ENCODE results near the gene ENTPD8.
A peak's percentile ranks its signal among the peaks of the same experiment; 100 is the strongest.

The ENTPD8 gene

DNA sequence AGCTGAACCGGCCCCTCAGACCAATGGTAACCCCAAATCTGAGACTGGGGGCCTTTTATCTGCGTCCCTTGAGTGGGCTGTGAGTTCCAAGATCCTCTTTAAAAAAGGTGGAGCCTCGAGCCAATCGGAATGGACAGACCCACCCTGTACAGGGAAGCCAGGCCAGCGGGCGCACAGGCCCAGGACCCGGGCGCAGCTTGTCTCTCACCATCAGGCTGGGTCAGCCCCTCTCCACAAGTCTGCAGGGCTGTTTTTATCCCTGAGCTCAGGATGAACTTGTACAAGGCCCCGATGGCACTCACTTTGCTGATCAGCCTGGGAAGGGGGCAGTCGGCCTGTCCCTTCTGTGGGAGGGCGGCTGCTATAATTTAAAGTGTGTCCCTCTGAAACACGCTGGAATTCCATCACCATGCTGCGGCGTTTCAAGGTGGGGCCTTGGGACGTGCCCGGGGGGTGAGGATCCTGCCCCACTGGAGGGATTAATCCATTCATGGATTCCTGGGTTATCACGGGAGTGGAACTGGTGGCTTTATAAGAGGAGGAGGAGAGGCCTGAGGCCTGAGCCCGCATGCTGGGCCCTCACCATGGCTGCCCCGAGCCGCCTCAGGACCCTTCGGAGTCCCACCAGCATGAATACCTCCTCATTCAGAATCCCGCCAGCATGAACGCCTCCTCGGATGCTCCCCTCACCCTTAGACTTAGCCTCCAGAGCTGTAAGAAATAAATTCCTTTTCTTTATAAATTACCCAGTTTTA is 32.3 kb downstream of the ENTPD8 start:
- DNase-seq: no peak

DNA sequence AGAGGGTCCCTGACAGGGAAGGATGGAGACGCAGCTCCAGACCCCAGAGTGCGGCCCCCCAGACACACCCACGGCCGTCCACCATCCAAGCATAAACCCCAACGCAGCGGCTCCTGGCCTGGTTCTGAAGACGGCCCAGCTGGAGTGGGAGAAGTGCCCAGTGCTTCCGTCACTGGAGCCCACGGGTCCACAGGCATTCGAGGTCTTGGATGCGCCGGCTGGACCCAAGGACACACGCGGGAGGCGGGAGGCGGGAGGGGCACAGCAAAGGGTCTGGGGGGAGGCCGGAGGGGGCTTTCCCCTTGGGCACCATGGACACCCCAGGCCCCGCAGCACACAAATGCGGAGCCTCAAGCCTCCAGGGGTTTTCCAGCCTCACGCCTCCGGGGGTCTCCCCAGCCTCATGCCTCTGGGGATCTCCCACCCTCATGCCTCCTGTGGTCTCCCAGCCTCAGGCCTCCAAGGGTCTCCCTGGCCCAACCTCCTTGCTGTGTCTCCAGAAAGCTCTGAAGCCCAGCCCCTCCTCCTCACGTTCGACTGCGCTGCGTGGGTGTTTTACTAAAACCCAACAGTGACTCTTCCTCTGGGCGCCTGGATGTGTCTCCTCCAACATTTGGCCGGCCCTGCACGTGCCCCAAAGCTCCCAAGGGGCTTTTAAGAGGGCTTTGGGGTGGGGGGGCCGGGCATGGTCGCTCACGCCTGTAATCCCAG is 33.4 kb downstream of the ENTPD8 start:
- no peak for DNase-seq

DNA sequence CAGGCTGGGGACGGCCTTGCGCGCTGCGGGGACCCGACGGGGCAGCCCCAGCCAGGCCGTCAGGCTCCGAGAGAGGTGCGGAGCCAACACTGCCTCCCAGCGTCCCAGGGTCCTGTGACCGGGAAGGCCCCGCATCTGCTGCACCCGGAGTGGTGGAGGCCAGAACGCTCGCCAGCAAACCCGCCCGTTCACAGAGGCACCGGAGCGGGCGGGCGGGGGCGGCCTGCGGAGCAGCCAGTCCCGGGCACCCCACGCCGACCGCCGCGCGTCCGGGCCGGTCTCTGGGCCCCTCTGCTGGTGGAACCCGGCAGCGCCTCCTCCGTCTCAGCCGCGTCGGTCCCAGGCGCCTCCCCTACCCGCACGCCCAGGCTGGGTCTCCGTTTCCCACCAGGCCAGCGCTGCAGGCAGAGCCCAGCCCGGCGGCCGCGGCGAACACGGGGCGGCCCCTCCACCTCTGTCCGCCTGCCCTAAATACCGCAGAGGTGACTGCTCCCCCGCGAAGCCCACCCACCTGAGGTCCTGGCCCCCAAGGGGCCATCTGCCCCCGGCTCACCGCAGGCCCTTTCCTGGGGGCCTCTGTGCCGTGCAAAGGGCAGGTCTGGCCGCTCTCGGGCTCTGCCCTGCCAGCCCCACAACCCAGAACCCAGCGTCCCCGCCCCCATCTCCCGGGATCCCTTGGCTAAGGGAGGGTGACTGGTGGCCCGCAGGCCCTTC is 34.1 kb downstream of the ENTPD8 start:
- peak; percentile 50 for DNase-seq

DNA sequence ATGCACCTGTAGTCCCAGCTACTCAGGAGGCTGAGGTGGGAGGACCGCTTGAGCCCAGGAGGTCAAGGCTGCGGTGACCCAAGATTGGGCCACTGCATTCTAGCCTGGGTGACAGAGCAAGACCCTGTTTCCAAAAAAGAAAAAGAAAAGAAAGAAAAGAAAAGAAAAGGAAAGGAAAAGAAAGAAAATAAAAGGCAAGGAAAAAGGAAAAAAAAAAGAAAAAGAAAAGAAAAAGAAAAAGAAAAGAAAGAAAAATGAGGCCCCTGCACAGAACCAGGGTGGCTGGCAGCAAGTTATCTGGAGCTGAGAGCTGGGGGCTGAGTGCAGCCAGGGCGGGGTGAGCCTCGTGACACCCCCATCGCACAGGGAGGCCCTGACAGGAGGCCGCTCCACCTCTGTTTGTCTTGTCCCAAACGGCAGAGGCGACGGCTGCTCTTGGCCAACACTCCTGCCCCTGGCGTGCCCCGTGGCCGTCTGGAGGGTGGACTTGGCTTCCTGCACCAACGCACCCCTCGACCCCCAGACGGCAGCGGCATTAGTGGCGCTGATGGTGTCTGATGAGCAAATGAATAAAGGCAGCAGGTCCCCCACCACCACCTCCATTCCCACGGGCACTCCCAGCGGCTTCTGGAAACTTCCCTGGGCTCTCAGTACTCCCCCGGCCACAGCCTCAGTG is 34.9 kb downstream of the ENTPD8 start:
- no peak for DNase-seq

DNA sequence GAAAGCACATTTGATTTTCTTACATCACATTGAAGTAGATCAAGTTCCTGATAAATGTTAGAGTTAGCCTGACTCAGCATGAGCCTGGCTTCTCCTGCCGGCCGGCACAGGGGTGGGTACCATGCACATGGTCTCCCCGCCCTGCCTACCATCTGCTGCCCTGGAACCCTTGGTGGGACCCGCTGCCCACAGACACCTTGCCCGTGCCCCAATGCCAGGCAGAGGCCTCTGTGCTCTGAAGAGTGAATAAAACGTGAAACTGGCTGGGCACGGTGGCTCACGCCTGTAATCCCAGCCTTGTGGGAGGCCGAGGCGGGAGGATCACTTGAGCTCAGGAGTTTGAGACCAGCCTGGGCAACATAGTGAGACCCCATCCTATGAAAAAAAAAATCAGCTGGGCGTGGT is 35.5 kb downstream of the ENTPD8 start:
- no peak for DNase-seq

DNA sequence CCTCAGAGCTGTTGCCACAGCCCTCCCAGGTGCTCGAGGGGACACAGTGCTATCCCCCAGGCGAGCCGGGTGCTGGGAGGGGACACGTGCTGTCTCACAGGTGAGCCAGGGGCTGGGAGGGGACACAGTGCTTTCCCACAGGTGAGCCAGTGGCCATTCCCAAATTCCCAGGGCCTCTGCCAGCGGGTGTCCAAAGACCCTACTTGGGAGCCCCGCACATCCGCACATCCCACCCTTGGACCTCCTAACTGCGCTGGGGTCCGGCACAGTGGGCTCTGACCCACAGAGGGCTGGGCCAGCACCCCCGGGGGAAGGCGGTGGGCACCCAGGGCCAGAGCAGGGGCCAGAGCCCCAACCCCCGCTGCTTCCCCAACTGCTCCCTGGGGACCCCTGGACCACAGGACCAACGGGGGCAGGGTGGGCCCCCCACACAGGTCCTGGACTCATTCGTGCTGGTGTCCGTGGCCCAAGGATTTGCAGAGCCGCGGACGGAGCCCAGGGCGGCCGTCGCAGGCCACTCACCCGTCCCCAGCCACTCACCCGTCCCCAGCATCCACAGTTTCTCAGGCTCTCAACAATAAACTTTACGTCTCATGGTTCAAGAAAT is 36.1 kb downstream of the ENTPD8 start:
- DNase-seq: no peak

DNA sequence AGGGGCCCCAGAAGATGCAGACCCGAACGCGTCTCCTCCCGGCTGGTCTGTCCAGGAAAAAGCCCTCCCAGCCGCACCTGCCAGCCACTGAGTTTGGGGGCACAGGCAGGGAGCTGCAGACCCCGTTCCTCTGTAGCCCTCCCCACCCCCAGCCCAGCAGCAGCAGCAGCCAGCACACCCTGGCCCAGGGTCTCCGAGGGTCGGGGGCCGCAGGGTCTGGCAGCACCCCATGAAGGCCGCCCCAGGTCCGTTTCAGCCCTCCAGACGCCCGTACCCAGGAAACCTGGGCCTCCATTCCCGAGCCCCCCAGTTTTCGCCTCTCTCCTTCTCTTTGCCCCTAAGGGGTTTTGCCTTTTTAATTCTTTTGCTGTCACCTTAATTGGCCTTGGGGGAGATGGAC is 37.9 kb downstream of the ENTPD8 start:
- DNase-seq: no peak

DNA sequence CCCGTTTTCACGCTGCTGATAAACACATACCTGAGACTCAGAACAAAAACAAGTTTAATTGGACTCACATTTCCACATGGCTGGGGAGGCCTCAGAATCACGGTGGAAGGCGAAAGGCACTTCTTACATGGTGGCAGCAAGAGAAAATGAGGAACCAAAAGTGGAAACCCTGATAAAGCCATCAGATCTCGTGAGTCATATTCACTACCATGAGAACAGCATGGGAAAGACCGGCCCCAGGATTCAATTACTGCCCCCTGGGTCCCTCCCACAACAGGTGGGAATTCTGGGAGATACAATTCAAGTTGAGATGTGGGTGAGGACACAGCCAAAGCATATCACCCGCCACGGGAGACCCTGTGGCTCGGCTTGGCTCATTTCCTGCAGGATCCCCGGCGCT is 38.4 kb downstream of the ENTPD8 start:
- no peak for DNase-seq

DNA sequence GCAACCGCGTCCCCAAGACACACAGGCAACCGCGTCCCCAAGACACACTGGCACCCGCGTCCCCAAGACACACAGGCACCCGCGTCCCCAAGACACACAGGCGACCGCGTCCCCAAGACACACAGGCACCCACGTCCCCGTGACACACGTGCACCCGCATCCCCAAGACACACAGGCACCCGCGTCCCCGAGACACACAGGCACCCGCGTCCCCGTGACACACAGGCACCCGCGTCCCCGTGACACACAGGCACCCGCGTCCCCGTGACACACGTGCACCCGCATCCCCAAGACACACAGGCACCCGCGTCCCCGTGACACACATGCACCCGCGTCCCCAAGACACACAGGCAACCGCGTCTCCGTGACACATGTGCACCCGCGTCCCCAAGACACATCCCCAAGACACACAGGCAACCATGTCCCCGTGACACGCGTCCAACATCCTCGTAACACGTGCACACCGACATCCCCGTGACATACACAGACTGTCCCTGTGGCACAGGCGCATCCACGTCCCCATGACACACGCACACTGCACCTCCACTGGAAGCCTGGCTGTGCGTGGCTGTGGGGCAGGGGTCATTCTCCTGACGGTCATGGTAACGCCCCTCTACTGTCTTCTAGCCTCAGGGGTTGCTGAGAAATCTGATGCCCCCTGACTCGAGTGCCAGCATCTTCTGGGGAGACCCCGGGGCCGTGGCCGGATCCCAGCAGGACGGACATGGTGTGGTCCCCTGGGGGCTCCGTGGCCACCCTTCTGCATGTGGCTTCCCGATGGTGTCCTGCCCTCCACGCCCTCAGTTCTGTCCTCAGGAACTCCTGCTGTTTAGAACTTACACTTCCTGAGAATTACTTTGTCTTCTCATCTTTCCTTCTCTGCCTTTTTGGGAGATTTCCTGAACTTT is 42.3 kb downstream of the ENTPD8 start:
- DNase-seq: no peak

DNA sequence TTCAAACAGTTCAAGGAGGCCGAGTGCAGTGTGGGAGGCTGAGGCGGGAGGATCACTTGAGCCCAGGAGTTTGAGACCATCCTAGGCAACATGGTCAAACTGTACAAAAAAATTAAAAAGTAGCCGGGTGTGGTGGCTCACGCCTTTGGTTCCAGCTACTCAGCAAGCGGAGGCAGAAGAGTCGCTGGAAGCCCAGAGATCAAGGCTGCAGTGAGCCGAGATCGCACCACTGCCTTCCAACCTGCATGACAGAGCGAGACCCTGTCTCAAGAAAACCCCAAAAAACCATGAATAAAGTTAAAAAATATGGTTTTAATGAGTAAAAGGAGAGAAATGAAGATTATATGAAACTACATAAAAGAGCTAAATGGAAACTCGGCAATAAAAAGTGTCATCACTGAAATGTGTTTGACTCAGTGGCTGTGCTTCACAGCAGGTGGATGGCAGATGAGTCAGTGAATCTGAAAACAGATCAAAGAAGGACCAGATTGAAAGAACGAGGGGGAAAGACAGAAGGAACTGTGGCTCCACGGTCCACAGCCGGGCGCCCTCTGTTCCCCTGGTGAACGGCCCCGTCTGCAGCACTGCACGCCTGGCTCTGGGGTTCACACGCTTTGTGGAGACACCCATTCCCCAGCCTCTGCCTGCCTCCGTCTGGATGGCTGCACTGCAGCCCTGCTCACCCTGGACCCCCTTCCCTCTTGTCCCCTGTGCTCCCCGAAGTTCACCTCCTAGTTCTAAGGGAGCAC is 43.3 kb downstream of the ENTPD8 start:
- DNase-seq: peak; percentile 38

DNA sequence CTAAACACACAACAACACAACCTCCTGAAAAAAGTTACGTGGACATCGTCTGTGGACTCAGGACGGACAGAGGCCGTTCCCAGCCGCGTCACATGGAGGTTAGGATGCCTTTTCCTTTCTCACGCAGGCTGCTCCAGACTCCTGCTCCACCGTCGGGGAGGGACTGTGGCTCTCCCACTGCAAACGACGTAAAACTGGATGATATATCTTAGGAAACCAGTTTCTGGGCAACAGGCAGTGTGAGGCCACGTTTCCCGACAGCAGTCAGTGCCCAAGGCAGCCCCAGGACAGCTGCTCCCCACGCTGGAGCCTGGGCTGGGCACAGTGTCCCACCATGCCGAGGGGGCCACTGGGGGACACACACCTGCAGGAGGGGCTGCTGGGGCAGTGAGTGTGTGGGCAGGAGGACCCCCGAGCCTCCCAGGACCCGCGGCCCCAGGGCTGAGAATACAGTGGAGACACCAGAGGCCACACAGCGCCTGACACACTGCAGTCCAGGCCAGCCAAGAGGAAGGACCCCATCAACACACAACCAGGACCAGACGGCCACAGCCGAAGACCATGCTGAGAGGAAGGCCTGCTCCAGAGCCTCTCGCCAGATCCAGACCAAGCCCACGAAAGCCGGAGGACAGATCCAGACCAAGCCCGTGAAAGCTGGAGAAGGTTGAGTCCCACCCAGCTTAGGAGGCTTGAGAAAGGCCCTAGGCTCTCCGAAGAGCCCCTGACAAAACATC is 44.4 kb downstream of the ENTPD8 start:
- no peak for DNase-seq

DNA sequence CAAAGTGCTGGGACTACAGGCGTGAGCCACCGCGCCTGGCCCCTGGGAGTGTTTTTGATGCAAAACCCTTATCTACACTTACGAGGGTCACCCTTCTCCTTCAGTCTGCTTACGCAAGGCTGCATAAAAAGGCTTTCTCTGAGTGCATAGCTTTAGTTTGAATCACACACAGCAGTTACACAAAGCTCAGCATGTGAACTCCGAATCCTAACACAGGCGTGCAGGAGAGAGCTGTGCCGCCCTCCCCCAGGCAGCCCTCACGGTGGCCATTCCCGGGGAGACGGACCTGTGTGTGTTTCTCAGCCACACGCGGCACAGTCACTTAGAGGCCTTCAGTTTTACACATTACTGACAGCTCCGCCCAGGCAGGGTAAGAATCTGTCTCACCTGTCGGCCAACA is 44.9 kb downstream of the ENTPD8 start:
- DNase-seq: no peak

DNA sequence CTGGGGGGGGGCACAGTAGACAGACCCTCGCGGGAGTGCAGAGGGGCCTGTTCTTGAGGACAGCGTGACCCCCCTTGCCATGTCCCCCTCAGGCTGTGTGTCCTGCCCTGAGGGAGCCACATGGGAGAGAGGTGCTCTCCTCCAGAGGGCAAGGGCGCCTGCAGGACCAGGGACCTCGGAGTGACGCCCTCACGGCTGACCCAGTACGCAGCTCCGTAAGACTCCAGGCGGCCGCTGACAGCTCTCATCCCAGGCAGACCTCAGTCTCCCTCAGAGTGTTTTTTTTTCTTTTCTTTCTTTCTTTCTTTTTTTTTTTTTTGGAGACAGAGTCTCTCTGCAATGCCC is 45.5 kb downstream of the ENTPD8 start:
- no peak for DNase-seq

DNA sequence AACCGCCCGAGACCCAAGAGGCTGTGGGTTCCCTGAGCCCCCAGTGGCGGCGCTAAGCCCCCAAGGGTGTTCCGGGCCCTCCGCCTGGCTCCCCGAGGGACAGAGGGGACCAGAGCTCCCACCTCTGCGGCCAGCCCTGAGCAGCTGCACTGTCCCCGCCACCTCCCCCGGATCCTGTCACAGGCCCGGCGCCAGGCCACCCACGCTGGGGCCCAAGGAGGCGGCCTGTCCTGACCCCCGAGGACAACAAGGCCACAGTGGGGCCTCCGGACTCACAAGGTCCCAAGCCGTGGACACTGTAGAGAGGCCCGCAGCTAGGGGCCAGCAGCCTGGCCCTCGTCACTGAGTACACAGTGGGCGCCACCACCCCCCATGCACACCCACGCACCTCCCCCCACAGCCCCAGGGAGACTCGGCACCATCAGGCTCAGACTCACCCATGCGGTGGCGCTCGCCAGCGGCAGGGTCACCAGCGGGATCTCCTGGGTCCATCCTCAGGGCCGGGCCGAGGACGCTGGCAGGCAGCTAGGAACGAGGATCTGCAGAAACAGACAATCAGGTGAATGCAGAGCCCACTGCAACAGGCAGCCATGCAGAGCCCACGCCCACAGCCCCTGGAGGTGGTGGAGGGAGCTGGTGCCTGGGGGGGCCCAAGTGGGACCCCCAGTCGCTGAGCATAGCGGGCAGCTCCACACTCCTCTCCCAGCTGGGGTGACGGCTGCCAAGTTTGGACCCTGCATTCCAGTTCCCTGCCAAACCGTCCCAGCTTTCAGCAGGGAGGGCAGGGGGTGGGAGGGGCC is 46.1 kb downstream of the ENTPD8 start:
- no peak for DNase-seq

DNA sequence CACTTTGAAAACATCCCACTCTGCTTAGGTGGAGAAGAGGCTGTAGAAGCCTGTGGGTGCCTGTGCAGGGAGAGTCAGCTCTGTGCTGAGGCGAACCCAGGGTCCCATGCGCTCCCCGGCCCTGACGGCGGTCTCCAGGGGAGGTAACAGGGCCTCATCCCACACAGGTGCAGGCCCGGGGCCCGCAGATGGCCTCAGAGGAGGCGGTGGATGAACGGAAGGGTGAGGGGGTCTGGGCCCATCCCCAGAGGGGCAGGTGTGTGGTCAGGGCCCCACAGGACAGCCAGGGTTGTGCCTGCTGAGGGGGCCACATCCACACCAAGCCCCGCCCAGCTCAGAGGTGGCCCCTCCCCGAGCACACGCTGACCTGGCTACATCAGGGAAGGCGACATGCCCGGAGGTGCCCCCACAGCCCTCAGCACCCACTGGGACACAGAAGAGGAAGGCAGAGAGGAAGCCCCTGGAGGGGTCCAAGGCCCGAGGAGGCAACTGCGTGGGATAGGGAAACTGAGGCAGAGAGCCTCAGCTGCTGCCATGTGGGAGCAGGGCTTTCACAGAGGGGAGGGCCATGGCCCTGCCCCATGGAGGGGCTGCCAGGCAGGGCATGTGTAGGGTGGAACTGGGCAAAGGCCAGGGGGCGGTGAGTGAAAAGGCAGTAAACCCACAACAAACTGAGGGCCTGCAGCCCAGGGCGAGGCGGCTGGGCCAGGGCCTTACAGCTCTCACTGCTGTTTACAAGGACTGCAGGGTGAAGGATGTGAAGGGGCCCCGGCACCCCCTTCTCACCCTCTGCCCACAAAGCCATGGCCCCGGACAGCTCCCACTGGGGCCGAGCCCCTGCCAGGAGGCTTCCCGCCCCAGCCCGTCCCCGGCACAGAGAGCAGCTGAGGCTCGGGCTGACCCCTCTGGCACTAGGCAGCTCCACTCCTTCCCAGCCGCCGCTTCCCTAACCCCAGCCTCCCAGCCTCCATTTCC is 47.7 kb downstream of the ENTPD8 start:
- no peak for DNase-seq

DNA sequence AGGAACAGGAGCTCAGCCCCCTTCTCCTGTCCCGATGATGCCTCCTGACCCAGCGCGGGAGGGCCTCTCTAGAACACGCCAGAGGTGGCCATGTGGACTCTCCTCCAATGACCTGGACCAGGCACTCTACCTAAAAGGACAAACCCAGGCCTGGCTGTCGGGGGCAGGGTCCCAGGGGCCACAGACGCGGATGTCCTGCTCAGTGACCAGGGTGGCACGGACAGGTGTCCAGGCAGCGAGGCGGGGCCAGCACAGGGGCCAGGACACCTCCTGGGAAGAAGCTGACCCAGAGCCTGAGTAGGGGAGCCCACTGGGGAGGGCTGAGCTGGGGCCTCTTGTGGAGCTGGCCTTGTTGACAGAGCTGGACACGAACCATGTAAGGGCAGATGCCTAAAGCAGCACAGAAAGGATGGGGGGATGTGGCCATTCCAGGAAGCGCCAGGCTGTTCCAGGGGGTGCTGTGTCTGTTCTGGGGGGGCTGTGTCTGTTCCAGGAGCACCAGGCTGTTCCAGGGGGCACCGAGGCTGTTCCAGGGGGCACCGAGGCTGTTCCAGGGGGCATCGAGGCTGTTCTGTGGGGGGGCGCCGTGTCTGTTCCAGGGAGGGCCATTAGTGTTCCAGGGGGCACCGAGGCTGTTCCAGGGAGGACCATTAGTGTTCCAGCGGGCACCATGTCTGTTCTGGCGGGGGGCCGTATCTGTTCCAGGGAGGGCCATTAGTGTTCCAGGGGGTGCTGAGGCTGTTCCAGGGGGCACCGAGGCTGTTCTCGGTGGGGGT is 48.7 kb downstream of the ENTPD8 start:
- DNase-seq: no peak

DNA sequence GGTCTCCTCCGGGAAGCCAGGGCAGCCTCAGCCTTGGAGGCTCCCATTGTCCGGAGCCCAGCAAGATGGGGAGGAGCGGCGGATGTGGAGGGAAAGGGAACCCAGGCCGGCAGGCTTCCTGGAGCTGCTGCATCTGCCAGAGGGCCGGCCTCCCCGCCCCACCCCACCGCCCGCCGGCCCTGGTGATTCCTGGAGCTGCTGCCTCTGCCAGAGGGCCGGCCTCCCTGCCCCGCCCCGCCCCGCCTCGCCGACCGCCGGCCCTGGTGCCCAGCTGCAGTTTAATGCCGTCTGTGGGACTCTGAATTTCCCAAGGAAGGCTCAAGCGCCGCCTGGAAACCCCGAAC is 49.8 kb downstream of the ENTPD8 start:
- DNase-seq: no peak

Data from stimulated activated naive CD4-positive, alpha-beta T cell treated with Interleukin-2 at 50 U/mL for 16 hours (primary cell).